Posterior cingulate gyrus (tissue), 11 donors: ENCODE measurements around the gene PGAP1.

ENCODE experiments used
- DNase-seq, 10 donors: peaks; one replicate each; pipeline versions ENCODE4 v3.0.0 to v3.0.0-alpha.2; 2020 to 2021; ENCODE audit warnings: mixed read lengths in 3 of 10
- intact Hi-C: fragments of 100-400 bp; cut with DNase I; formaldehyde crosslinking; loops from one replicate; pipeline ENCODE4 v1.15.1; 2023

Gene PGAP1

GRCh38 chr2:196900843-196901242 lies 25.7 kb downstream of the PGAP1 start:
- no peak for DNase-seq
- intact Hi-C loops: no loop called here

GRCh38 chr2:196899976-196900375 lies 26.5 kb downstream of the PGAP1 start:
- DNase-seq: no peak
- intact Hi-C loops: no loop called here

- DNase-seq: no peak
- intact Hi-C loops: no loop called here
These were observed 35.4 kb downstream of the PGAP1 start for GRCh38 chr2:196891136-196891535.

GRCh38 chr2:196887431-196887830 lies 39.1 kb downstream of the PGAP1 start:
- DNase-seq: no peak
- intact Hi-C loops: no loop called here

GRCh38 chr2:196884368-196884767 lies 42.1 kb downstream of the PGAP1 start:
- intact Hi-C loops: no loop called here
- no peak for DNase-seq

GRCh38 chr2:196876364-196876763 lies 50.1 kb downstream of the PGAP1 start:
- DNase-seq: no peak

GRCh38 chr2:196875414-196875813 lies 51.1 kb downstream of the PGAP1 start:
- no peak for DNase-seq
- intact Hi-C loops: no loop called here

More at GRCh38 chr2:196876364-196876763, 50.1 kb downstream of the PGAP1 start:
- intact Hi-C loops: no loop called here

GRCh38 chr2:196873511-196873910 lies 53.0 kb downstream of the PGAP1 start:
- DNase-seq: no peak
- intact Hi-C loops: no loop called here

- intact Hi-C loops: no loop called here
- no peak for DNase-seq
These were observed 71.9 kb downstream of the PGAP1 start for GRCh38 chr2:196854629-196855028.

GRCh38 chr2:196853301-196854087 lies 73.0 kb downstream of the PGAP1 start:
- intact Hi-C loops: no loop called here
- DNase-seq: no peak

GRCh38 chr2:196851088-196851487 lies 75.4 kb downstream of the PGAP1 start:
- no peak for DNase-seq
- intact Hi-C loops: loop anchor here (2.0 kb wide), 1 partner anchor 528 kb away; no protein-coding TSS in a partner anchor

GRCh38 chr2:196849895-196850294 lies 76.6 kb downstream of the PGAP1 start:
- DNase-seq: peak in 5 of 10 donors; percentile 19 to 88 (median 41)
- intact Hi-C loops: loop anchor here (2.0 kb wide), 1 partner anchor 529 kb away; no protein-coding TSS in a partner anchor

- DNase-seq: no peak
- intact Hi-C loops: no loop called here
These were observed 80.2 kb downstream of the PGAP1 start for GRCh38 chr2:196846295-196846694.

GRCh38 chr2:196845371-196845770 lies 81.1 kb downstream of the PGAP1 start:
- intact Hi-C loops: no loop called here

GRCh38 chr2:196840171-196840570 lies 86.3 kb downstream of the PGAP1 start:
- intact Hi-C loops: no loop called here
- no peak for DNase-seq

More at GRCh38 chr2:196845371-196845770, 81.1 kb downstream of the PGAP1 start:
- DNase-seq: no peak

GRCh38 chr2:196839574-196839973 lies 86.9 kb downstream of the PGAP1 start:
- no peak for DNase-seq
- intact Hi-C loops: no loop called here

GRCh38 chr2:196836440-196836839 lies 90.1 kb downstream of the PGAP1 start:
- no peak for DNase-seq
- intact Hi-C loops: no loop called here

GRCh38 chr2:196830701-196831100 lies 95.8 kb downstream of the PGAP1 start:
- DNase-seq: no peak
- intact Hi-C loops: no loop called here

- DNase-seq: no peak
- intact Hi-C loops: no loop called here
These were observed 99.2 kb downstream of the PGAP1 start for GRCh38 chr2:196827356-196827755.

GRCh38 chr2:196823750-196824522 lies 102.6 kb downstream of the PGAP1 start:
- intact Hi-C loops: no loop called here
- no peak for DNase-seq

GRCh38 chr2:196821195-196821594 lies 105.3 kb downstream of the PGAP1 start:
- intact Hi-C loops: no loop called here
- no peak for DNase-seq

GRCh38 chr2:196809260-196809659 lies 117.2 kb downstream of the PGAP1 start, which contains the start of gene C2orf66:
Gene C2orf66, minus strand, starts transcription at chr2:196809355. Its CDS starts 19 bp downstream, at chr2:196809336.
- no peak for DNase-seq
- intact Hi-C loops: no loop called here
